Panc1 (cell line): ENCODE results near the gene CCDC183. TPM values are rescaled to one million over a fixed set of nuclear protein-coding genes. Genes with fewer than 3 reads are reported as not detected.

Source experiments
- ATAC-seq: fragments of 200-7000 bp; cut with Tn5 transposase; 2 replicates; pipeline ENCODE4 v1.9.1; 2020; ENCODE audit warnings: mild to moderate bottlenecking, moderate library complexity
- BruUV-seq: library from RNA; stranded (reverse); fragments of 400-500 nt; replicated peaks from 2 replicates; lab custom pipeline; 2021; lab: Mats Ljungman, UMichigan
- CTCF ChIA-PET: fragments of 300-600 bp; sonication (Branson Sonifier 250); formaldehyde crosslinking; loops from one replicate; lab custom pipeline; 2022; ENCODE audit warnings: antibody characterized with exemption; lab: Charles Lee
- POLR2A ChIA-PET: fragments of 300-600 bp; sonication (Branson Sonifier 250); formaldehyde crosslinking; loops from one replicate; lab custom pipeline; 2022; ENCODE audit warnings: antibody characterized with exemption; lab: Charles Lee
- DNase-seq: peaks from one replicate; pipeline ENCODE4 v3.0.0-alpha.2; 2010; ENCODE audit warnings: low read depth, low spot score
- H3K27ac ChIP-seq: 2 replicates; pipeline ENCODE4 v1.5.1; 2011; ENCODE audit warnings: mild to moderate bottlenecking, low read length, inconsistent platforms
- H3K27me3 ChIP-seq: fragments of 200-500 bp; sonication (Bioruptor generic); 2 replicates; pipeline ENCODE4 v1.6.0; 2014; ENCODE audit warnings: low read length, inconsistent platforms; ENCODE audit not compliant: control insufficient read depth, insufficient read depth
- H3K36me3 ChIP-seq: fragments of 200-500 bp; sonication (Bioruptor generic); 2 replicates; pipeline ENCODE4 v1.5.1; 2014; ENCODE audit warnings: inconsistent platforms, mild to moderate bottlenecking, low read length, moderate library complexity; ENCODE audit not compliant: control insufficient read depth, insufficient read depth
- H3K4me1 ChIP-seq: 2 replicates; pipeline ENCODE4 v1.5.1; 2011; ENCODE audit warnings: inconsistent platforms, mild to moderate bottlenecking, low read length, moderate library complexity; ENCODE audit not compliant: control insufficient read depth, insufficient read depth
- H3K4me3 ChIP-seq, 2 experiments: 2 replicates each; pipeline ENCODE4 v1.5.1; 2011 to 2012; ENCODE audit warnings: low read depth in 2 of 2, low read length in 2 of 2, mild to moderate bottlenecking in 2 of 2, inconsistent platforms in 1 of 2, moderate library complexity in 1 of 2
- H3K9me3 ChIP-seq: fragments of 200-500 bp; sonication (Bioruptor generic); 2 replicates; pipeline ENCODE4 v1.5.1; 2014; ENCODE audit warnings: low read depth, mild to moderate bottlenecking, inconsistent platforms, low read length, moderate library complexity; ENCODE audit not compliant: control insufficient read depth, insufficient read depth
- POLR2AphosphoS5 ChIP-seq: IDR thresholded peaks from 2 replicates; pipeline ENCODE4 v1.6.1; 2012; ENCODE audit warnings: mild to moderate bottlenecking, low read depth, low read length, moderate library complexity
- SIN3A ChIP-seq: IDR thresholded peaks from 2 replicates; pipeline ENCODE4 v1.6.1; 2012; ENCODE audit warnings: low read depth, mild to moderate bottlenecking, low read length, moderate library complexity, borderline replicate concordance; ENCODE audit not compliant: insufficient read depth
- TCF7L2 ChIP-seq: IDR thresholded peaks from 2 replicates; pipeline ENCODE4 v1.6.1; 2011; ENCODE audit warnings: mild to moderate bottlenecking, low read depth, low read length, inconsistent platforms
- in situ Hi-C: cut with HindIII; loops from 2 replicates; pipeline ENCODE4 v1.10.0; 2016; ENCODE audit warnings: low sequenced_read_pairs, low pct_unique_long_range_greater_than_20kb
- intact Hi-C: fragments of 100-400 bp; cut with micrococcal nuclease; formaldehyde crosslinking; loops from one replicate; pipeline ENCODE4 v1.10.0; 2022; ENCODE audit not compliant: unreplicated experiment
- total RNA-seq: library from RNA; stranded (reverse); gene quantifications from one replicate; pipeline ENCODE4 v1.2.1, GENCODE V29; 2021; ENCODE audit not compliant: unreplicated experiment
- TF ChIP-seq, protein P1 (sequence below): fragments of 450-650 bp; IDR thresholded peaks from 2 replicates; pipeline ENCODE4 v1.5.1; 2017; ENCODE audit warnings: mild to moderate bottlenecking
- TF ChIP-seq, protein P2 (sequence below), 2 experiments: IDR thresholded peaks; 2 replicates each; pipeline ENCODE4 v1.6.1; 2011 to 2012; ENCODE audit warnings: low read depth in 2 of 2, control low read depth in 1 of 2, low read length in 1 of 2, mild to moderate bottlenecking in 1 of 2, moderate library complexity in 1 of 2; ENCODE audit not compliant: insufficient read depth in 1 of 2

The CCDC183 gene
- total RNA-seq, 1 experiment from 2014 or later = 0.62 TPM

- no peak for ATAC-seq
These were observed 32.5 kb downstream of the CCDC183 start for GRCh38 chr9:136828474-136829140.

GRCh38 chr9:136829412-136829811 lies 33.3 kb downstream of the CCDC183 start:
- Histone ChIP-seq H3K9me3 (no peaks in the 10 kb centered on the region), H3K4me1 (no peaks in the 10 kb centered on the region), H3K36me3 (no peaks in the 10 kb centered on the region; the same call in 1 of the 2 replicates), H3K27me3 (no peaks in the 10 kb centered on the region), H3K4me3 (no peak overlapping the region), H3K27ac (no peak overlapping the region)
- ChIA-PET POLR2A (no interaction called here), CTCF (no interaction called here)
- TF ChIP-seq, protein P1, sequence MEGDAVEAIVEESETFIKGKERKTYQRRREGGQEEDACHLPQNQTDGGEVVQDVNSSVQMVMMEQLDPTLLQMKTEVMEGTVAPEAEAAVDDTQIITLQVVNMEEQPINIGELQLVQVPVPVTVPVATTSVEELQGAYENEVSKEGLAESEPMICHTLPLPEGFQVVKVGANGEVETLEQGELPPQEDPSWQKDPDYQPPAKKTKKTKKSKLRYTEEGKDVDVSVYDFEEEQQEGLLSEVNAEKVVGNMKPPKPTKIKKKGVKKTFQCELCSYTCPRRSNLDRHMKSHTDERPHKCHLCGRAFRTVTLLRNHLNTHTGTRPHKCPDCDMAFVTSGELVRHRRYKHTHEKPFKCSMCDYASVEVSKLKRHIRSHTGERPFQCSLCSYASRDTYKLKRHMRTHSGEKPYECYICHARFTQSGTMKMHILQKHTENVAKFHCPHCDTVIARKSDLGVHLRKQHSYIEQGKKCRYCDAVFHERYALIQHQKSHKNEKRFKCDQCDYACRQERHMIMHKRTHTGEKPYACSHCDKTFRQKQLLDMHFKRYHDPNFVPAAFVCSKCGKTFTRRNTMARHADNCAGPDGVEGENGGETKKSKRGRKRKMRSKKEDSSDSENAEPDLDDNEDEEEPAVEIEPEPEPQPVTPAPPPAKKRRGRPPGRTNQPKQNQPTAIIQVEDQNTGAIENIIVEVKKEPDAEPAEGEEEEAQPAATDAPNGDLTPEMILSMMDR = no peak
- TF ChIP-seq, protein P2, sequence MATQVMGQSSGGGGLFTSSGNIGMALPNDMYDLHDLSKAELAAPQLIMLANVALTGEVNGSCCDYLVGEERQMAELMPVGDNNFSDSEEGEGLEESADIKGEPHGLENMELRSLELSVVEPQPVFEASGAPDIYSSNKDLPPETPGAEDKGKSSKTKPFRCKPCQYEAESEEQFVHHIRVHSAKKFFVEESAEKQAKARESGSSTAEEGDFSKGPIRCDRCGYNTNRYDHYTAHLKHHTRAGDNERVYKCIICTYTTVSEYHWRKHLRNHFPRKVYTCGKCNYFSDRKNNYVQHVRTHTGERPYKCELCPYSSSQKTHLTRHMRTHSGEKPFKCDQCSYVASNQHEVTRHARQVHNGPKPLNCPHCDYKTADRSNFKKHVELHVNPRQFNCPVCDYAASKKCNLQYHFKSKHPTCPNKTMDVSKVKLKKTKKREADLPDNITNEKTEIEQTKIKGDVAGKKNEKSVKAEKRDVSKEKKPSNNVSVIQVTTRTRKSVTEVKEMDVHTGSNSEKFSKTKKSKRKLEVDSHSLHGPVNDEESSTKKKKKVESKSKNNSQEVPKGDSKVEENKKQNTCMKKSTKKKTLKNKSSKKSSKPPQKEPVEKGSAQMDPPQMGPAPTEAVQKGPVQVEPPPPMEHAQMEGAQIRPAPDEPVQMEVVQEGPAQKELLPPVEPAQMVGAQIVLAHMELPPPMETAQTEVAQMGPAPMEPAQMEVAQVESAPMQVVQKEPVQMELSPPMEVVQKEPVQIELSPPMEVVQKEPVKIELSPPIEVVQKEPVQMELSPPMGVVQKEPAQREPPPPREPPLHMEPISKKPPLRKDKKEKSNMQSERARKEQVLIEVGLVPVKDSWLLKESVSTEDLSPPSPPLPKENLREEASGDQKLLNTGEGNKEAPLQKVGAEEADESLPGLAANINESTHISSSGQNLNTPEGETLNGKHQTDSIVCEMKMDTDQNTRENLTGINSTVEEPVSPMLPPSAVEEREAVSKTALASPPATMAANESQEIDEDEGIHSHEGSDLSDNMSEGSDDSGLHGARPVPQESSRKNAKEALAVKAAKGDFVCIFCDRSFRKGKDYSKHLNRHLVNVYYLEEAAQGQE (IDR thresholded peaks at IDR 0.05; ENCODE audit: insufficient read depth in 1 of 2, low read depth in 2 of 2, low read length in 1 of 2) = no peak
- TF ChIP-seq POLR2AphosphoS5 (no peak), SIN3A (no peak), TCF7L2 (no peak)
- no TSS peak for BruUV-seq
- intact Hi-C loops = no loop called here
- ATAC-seq (no peak), DNase-seq (no peak)
- in situ Hi-C loops = no loop called here

More at GRCh38 chr9:136828474-136829140, 32.5 kb downstream of the CCDC183 start:
- H3K4me1 ChIP-seq = no peaks in the 10 kb centered on the region
- no peak overlapping the region for H3K27ac ChIP-seq
- DNase-seq = no peak
- in situ Hi-C loops (no loop called here), intact Hi-C loops (no loop called here)
- no TSS peak for BruUV-seq
- H3K36me3 ChIP-seq = no peaks in the 10 kb centered on the region; the same call in 1 of the 2 replicates
- TF ChIP-seq, protein P2 (IDR thresholded peaks at IDR 0.05; ENCODE audit: insufficient read depth in 1 of 2, low read depth in 2 of 2, low read length in 1 of 2) = no peak
- TF ChIP-seq, protein P1 = no peak
- no peak for TF ChIP-seq TCF7L2
- no peak for TF ChIP-seq SIN3A
- no peak for TF ChIP-seq POLR2AphosphoS5
- H3K4me3 ChIP-seq = no peak overlapping the region
- ChIA-PET CTCF (no interaction called here), POLR2A (no interaction called here)
- no peaks in the 10 kb centered on the region for H3K27me3 ChIP-seq
- H3K9me3 ChIP-seq = no peaks in the 10 kb centered on the region
